NCI-H345 treated with DMSO at 0.1 percent for 48 hours (cell line): ENCODE results near the gene CAMKMT.

Experiments
- DNase-seq: peaks from one replicate; lab custom pipeline; 2025; ENCODE audit not compliant: unreplicated experiment; lab: John Stamatoyannopoulos, UW

CAMKMT gene

DNA sequence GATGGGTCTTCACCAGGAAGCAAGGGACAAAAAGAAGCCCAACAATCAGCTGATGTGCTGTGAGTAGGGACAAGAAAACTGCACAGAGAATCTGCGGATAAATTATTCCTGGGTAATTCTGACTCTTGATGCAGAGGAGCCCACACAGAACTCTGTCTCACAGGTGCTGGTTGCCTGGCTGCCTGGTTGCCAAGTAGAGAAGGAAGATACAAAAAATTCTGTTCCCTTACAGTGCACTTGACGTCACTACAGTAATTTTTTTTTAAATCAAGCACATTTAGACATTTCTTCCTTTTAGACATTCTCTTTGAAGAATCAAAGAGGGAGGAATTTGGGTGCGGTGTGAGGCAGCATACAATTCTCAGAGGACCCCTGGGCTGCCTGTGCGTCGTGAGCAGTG, 427.7 kb downstream of the CAMKMT start:
- DNase-seq = no peak

DNA sequence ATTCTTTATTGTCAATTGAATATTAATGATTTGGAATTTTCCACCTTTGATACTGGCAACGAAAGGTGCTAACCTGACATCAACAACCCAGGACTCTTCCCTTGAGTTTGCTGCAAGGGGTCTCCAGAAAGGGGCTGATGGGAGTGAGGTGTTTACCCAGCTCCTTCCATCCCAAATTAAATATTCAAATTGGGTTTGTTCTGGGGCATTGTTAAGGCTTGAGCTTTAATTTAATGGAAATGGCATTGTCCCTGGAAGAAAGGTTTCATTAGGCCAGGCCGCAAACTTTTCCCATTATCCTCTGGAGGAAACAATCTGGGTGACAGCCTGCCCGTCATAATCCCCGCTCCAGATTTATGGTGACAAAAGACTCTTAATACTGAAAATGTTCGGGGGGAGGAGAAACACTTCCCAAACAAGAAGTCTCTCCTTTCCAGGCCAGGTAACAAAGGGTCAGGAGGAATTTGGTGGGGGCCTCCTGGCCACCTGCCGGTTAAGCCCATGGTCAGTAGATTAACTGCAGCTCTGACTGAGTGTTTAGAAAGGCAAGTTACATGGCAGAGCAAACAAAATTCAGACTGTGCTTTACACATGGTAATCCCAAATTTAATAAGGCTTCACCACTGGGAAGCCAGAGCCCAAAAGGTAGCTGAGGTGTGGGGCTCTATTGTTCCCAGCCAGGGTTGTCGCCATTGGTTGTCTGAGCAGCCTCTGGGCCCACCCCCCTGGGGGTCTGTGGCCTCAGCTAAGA, 428.4 kb downstream of the CAMKMT start:
- no peak for DNase-seq

DNA sequence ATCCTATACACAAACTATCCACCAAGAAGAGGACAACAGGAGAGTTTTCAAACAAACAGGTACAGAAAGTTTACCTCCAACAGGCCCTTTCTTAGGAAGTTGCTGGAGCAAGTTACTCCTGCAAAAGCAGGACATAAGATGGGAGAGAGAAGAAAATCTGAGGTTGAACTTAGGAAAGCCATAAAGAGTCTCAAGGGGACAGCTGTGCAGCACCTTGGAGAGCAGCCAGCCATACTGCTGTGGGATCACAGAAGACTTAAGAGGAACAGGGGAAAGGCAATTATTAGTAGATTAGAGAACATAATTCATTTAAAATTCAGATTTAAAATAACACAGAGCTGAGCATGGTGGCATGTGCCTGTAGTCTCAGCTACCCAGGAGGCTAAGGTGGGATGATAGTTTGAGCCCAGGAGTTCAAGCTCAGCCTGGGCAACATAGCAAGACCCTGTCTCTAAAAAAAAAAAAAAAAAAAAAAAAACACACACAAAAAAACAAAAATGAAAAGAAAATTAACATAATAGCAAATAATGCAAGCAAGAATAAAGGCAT, 431.6 kb downstream of the CAMKMT start:
- no peak for DNase-seq

DNA sequence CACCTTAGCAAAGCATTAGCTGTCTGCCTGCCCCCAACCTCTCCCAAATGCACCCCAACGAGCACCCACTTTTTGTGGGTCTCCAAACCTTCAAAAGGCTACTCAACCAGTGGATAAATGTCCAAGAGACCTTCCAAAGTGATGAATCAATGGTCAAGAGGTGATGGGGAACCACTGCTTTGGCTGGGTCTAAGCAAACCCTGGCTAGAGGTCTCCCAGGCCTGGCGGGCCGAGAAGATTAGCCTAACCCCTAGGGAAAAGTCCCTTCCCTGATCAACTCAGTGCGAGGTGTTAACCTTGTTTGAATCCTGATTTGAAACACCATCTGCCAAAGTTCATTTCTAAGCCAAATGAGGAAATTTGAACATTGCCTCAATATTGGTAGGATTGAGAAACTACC, 435.0 kb downstream of the CAMKMT start:
- DNase-seq = no peak

DNA sequence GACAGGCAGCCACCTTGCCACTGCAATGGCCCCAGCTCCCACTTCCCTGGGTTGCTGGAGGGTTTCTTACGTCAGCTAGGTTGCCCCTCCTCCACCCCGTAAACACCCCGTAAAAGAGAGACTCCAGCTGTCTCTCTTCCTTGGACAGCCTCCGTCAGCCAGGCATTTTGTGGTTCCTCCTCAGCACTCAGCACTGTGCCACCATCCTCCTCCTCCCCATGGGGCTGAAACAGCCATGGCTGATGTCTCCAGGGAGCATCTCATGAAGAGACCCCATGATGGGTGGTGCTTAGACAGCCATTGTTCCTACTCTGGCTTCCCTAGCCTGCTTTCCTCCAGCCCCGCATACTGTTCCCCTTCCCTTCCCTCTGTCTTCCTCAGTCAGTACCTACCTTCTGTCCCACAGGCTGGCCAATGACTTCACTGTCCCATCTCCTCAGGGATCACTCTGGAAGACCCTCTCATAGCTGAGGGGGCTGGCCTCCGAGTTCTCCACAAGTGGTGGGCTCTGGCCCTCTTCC, 436.5 kb downstream of the CAMKMT start:
- no peak for DNase-seq

DNA sequence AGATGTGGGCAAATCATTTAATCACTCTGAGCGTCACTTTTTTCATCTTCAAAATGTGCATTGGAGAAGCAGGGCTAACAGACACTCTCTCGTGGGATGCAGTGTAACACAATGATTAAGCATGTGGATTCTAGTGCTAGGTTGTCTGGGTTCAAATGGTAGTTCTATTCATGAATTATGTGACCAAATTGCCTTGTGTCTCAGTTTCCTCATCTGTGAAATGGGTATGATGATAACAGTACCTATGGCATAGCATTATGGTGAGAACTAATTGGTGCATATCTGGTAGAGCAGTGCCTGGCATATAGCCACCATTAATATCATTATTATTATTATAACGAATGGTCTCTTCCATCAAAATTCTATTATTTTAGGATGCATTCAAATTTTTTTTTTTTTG, 437.4 kb downstream of the CAMKMT start:
- DNase-seq = no peak

DNA sequence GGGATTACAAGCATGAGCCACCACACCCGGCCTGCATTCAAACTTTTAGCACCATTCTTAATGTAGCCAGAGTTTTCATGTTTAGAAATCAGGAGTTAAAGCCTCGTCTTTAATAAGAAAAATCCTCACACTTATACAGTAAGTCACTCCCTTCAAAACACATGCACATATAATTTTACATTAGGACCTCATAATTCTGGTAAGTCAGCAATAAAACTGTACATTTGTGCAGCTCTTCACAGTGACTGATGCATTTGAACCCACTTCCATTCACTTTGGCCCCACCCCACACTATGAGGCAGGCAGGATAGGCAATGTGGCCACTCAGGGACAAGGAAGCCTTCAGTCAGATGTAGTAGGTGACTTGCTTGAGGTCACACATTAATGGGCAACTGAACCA, 438.0 kb downstream of the CAMKMT start:
- no peak for DNase-seq

DNA sequence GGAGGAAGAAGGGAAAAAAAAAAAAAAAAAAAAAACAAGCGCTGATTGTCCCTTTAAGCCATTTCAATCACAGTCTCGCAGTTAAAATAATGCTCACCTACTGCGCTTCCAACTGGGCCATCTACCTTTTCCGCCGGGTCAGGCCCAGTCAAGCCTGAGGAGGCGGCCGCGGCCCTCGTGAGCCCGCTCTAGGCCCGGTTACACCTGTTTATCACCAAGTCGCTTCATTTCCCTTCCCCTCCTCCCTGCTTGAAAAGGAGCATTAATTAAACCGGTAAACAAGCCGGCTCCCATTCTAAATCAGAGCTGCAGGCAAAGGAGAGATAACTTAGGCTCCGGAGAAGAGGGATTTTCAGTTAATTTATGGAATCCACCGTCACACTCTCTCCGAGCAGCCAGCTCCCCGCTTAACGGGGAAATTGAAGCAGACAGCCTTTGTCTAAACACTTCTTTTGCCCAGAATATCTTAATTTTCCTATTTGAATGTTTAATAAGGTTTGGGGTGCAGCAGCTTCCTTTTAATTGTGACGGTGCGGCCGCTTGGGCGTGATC, 439.6 kb downstream of the CAMKMT start:
- DNase-seq = no peak

DNA sequence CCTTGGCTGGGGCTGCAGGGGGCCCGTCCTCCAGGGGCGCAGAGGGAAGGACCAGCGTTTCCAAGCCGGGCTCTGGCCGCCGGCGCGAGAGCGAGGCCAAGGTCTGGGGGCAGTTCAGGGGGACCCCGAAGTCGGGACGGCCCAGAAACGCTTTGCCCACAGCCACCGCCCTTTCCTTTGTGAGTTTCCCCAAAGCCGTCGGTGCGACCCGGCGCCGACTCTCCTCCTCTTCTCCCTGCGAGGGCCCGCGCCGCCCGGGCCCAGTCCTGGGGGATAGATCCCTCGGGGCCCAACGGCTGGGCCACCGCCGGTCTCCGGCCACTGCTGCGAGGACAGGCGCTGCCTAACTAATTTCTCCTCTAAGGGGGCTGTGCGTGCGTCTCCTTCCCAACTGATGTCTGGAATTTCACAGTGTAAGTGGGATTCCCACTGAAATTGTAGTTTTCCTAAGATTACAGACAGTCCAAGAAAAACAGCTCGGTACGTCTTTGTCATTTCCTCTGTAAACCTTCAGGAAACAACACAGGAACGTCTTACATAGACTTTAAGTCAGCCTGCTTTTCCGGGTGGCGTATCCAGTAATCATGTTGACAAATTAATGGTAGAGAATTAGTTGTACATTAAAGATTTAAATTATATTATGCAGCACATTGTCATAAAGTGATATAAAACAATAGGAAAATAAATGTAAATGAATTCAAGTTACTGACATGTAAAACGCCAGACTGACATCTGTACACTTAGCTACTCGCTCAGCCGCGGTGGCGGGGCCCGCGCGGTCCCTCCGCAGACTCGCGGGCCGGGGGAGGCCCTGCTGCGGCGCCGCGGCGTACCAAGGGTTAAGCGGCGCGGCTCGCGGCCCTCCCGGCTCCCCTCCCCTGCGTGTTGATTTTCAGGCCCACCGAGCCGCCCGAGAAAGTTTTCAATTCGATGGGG, 440.4 kb downstream of the CAMKMT start:
- no peak for DNase-seq

DNA sequence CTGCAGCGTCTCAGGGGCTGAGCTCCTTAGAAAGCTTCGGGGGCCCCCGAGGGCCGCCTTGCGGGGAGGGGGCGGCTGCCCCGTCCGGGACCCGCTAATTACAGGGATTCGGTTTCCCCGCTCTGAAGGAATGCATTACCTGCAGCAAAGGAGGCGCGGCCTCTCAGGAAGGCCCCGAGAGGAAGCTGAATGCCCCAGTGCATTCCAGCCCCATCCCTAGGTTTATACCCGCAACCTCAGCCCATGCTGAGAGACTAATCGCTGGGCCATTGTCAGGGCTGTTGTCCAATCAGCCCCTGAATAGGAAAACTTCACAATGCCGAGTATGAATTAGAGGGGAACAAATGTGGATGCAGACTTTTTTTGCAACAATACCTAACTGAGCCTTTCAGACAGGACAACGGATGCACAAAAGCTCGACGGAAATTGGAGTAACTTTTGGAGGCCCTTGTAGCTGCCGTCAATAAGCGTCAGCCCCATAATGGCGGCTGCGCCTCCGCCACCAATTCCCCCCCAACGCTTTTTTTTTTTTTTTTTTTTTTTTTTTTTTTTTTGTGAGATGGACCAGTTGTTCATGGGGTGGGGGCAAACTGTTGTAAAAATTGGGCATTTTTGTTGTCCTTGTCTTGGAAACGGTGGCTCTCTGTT, 441.2 kb downstream of the CAMKMT start:
- DNase-seq = no peak

DNA sequence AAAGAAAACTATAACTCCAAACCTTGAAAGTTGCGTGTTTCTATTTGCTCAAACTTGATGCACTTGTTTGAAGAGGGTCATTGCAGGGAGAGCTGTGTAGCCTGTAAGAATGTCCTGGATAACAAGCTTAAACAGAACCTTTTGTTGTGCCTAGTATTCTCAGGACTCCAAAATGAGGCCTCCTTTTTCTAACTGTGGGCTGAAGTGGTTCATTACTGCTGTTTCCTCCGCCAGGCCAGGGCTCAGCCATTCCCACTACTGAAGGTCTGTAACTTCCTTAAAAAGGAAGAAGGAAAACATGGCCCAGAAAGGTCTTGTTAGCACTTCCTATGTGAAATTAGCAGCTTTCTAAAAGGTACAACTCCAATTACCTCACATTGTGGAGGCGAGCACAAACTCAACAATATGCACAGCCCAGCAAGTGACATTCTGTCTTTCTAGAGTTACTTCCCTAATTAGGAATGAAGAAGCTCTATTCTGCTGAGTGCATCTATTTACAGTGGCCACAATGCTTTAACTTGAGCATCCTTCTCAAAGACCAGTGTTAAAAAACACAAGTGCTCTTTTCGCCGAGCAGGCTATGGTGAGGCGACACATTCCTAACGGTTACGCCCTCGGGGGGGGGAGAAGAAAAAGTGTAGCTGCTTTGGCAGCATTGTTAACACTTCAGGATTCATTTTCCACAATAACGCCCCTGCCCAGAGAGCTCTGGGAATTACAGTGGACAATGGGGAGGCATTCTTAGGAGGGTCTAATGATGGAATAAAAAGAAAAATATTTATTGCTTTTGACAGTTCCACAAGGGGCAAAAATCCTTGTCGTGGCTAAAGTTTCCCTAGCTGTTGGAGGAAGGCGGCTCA, 442.9 kb downstream of the CAMKMT start:
- DNase-seq = no peak

DNA sequence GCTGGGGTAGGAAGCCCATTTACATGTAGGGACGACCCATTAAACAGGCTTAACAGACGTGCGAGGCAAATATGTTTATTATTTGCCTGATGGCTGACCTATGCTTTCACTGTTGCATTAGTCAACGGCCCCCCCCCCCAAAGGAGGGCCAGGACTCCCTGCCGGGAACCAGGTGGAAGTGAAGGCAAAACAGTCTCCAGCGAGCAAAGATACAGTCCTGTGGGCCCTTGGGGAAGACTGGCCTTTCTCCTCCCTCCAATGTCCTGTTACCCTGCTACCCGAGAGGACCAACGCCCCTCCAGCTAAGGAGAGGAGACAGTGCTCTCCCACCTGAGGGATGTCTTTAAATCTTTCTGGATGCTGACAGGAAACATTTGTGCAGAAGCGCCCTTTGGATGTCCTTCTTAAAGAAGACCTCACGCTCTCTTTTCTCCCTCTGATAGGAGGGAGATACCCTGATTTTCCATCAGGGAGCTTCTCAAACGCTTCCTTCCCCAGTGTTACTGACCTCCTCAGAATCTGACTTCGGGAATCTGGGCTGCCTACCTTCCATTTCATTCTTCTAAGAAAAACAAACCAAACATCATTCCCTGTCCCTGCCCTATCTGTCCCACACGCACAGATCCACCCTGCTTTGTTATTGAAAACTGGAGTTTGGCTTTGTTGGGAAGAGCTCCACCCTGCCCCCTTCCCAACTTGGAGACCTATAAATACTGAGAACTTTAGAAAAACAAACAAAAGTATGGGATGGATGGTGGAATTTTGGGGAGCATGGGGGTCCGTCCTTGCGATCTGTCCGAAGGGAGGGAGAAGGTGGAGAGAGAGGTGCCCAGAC, 443.9 kb downstream of the CAMKMT start:
- no peak for DNase-seq

DNA sequence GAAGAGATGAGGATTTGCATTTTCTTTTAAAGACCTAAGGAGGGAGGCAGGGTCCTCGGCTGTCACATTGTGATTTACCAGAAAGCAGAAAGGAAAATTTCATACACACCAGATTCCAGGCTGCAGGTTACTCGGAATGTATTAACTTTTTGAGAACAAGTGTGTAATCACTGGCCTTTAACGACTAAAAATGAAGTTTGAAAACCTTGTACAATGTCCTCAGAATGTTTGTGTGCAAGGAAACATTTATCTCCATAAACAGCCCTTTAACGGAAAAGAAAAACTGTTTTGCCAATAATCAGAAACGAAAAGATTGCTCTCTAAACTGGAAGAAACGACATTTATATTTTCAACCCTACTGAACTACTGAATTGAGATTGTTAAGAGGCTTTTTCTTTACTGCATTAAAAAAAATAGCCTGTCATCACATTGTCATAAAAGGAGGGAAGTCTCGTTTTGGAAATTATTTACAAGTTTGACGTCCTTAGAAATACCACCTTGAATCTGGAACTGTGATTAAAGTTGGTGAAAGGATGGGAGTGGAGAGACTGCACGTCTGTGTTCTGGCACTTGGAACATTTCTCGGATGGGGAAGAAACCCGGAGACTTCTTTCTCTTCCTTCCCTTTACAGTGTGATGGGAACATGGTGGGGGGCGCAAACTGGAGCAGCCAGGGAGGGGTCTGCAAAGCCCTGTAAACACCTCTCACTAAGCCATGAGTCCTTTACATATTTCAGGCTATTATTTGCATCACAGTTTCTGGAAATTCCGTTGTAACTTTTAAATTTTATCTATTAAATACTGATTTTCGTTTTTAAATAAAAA, 445.7 kb downstream of the CAMKMT start:
- no peak for DNase-seq

DNA sequence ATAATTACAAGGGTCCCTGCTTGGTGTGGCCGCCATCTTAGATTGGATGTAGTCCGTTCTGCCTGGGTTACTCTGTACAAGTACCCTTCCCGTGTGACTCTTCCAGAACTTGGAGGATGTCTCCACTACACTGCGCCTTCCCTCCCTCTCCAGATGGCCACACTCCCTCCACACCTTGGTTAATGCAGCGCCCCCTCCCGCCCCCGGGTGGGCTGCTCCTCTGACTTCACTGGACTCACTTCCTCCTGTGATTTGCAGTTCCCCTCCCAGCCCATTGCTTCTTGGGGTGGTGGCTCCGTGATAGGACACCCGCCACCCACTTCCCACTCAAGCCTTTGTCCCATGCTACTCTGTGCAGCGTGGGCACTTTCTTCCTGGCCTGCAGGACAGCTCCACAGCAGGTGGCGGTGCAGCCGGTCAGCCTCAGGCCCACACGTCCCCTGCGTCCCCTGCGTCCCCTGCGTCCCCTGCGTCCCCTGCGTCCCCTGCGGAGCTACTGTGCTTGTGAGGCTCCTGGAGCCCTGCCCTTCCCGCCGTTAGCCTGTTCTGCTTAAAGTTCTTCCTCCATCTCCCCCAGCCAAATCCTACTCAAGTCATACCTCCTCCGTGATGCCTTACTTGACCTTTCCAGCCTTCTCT, 449.3 kb downstream of the CAMKMT start:
- DNase-seq = no peak

DNA sequence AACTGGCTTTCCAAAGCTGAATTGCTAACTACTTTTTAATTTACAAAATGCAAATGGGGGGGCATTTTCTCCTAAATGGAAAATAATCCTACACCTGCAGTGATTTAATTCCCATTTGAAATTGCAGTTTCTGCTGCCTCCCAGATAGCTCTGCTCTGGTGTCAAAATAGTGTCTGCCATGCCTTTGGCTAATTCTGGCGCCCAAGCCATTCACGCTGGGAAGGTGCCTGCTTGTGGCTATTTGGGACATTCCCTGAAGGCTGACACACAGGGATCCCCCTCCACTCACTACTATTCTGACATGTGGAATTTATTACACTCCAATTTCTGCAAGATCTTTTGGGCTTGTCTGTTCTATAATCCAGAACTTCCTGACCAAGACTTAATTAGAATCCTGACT, 451.4 kb downstream of the CAMKMT start:
- no peak for DNase-seq

DNA sequence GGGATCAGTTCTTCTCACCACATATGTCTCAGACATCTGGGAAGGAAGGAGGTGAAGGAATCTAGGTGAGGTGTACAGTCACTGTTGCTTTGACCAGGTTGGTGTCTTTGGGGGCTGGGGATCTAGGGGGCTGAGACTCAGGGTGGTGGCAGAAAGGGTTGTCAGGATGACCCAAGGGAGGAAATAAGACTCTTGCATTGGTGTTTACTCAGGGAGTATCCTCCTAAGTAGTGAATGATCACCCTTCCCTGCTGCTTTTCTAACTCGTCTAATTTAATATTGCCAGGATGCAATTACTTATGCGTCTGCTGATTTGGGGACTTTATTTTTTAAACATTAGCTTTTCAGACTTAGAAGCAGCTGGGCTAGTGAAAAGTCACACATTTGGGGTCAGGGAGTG, 451.9 kb downstream of the CAMKMT start:
- no peak for DNase-seq

DNA sequence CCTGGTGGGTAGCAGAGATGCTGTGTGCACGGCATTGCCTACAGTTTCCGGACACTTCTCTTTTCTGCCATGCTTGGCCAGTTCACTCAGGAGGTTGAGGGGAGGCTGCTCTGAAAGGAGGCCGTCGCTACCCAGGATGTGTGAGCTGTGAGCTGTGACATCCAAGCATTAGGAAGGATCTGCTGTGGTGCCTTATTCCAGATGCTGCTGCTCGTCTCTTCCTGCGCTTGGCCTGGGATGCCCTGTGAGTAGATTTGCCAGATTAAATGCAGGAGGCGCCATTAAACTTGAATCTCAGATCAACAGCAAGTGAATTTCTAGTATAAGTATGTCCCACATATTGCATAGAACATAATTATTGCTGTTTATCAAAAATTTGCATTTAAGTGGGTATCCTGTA, 455.5 kb downstream of the CAMKMT start:
- no peak for DNase-seq
